HG03135 (cell line): ENCODE results near the gene OR2T3.
"Not testable (repeated sequence)": the region's sequence is repeated elsewhere in the genome, so short reads cannot be mapped to it uniquely, and the experiment has no call there.

Source experiments
- ATAC-seq: cut with Tn5 transposase; IDR thresholded peaks from one replicate; pipeline ENCODE4 v1.9.1; 2021; ENCODE audit warnings: mild to moderate bottlenecking, moderate library complexity; ENCODE audit not compliant: unreplicated experiment

The OR2T3 gene

GRCh38 chr1:248471154-248471553, 2.0 kb upstream of the OR2T3 start:
- ATAC-seq: no peak

GRCh38 chr1:248472111-248472510, 1.0 kb upstream of the OR2T3 start:
- ATAC-seq: not testable (repeated sequence)

GRCh38 chr1:248475660-248476059, 2.5 kb downstream of the OR2T3 start:
- not testable (repeated sequence) for ATAC-seq

DNA sequence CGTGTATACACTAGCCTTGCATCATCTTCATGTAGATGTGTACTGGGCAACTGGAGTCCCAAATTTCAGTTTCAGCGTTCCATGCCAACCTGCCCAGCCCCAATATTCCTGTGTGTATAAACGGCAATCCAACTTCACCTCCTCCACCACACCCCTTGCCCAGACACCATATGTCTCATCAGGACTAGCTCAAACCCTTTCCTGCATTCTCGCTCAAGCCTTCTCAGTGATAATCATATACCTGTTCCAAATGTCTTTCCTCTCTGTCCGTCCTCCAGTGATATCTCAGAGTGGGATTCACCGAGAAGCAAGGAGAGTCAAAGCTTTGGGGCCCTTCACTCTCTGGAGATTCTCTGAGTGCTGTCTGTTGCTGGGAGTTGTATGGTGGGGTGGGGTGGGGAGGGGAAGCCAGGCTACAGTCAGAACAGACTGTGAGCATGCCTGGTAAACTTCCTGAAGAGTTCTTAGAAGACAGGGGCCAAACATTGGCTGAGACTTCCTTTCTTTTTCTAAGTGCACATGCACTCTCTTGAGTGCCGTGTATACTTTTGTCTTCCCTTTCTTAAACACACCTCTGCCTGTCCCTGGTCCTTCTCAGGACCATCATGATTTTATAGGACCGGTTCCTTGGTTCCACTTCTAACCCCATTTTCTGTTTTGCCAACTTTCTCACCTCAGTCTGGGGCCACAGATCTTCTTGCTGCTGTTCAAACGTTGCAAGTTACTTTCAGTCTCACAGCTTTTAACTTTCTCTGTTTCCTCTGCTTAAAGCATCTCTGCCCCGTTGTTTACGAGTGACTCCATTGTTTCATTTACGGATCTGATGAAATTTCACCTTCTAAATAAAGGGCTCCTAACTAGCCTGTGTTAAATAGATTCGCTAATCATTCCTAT, 8.8 kb downstream of the OR2T3 start:
- peak; percentile 94 for ATAC-seq

DNA sequence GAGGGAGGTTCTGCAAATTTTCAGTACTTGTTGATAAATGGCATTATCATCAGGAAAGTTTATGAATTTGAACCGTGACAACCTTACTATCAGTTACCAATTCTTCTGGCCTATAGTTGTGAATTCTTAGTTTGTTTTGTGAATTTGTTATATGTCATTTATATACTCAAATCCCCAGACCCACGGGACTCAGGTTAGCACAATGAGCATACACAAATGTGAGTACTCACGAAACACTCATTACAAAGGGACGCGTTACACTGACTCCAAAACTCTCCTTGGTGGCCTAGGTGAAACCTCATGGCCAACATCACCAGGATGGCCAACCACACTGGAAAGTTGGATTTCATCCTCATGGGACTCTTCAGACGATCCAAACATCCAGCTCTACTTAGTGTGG, 15.1 kb downstream of the OR2T3 start, which contains the start of gene OR2T5:
TSS of gene OR2T5 (plus strand) at position 301 of the 400 bp plus-strand sequence. CDS start at position 301, 0 bp downstream.
- not testable (repeated sequence) for ATAC-seq

GRCh38 chr1:248496661-248497060, 23.5 kb downstream of the OR2T3 start:
- ATAC-seq: not testable (repeated sequence)

GRCh38 chr1:248500305-248501035, 27.3 kb downstream of the OR2T3 start:
- ATAC-seq: not testable (repeated sequence)

- ATAC-seq: not testable (repeated sequence)
Observed at GRCh38 chr1:248507773-248508172, 34.6 kb downstream of the OR2T3 start, which contains the start of gene OR2G6. TSS of gene OR2G6 (plus strand) at chr1:248508073. CDS start at chr1:248521647, 13,574 bp downstream.

GRCh38 chr1:248510217-248510616, 37.1 kb downstream of the OR2T3 start:
- ATAC-seq: not testable (repeated sequence)

- no peak for ATAC-seq
Observed at GRCh38 chr1:248521856-248522255, 48.7 kb downstream of the OR2T3 start.
